NCI-H69 (cell line): ENCODE results near the gene ZBTB16.

ENCODE experiments used
- DNase-seq: peaks from one replicate; lab custom pipeline; 2025; lab: John Stamatoyannopoulos, UW

The ZBTB16 gene

GRCh38 chr11:114152785-114153184 is 93.3 kb downstream of the ZBTB16 start:
- DNase-seq: no peak

GRCh38 chr11:114153224-114153623 is 93.7 kb downstream of the ZBTB16 start:
- DNase-seq: no peak

- DNase-seq: no peak
These were observed 94.9 kb downstream of the ZBTB16 start for GRCh38 chr11:114154271-114155047.

GRCh38 chr11:114155116-114155515 is 95.6 kb downstream of the ZBTB16 start:
- DNase-seq: no peak

- DNase-seq: no peak
These were observed 96.6 kb downstream of the ZBTB16 start for GRCh38 chr11:114156131-114156581.

- no peak for DNase-seq
These were observed 97.3 kb downstream of the ZBTB16 start for GRCh38 chr11:114156782-114157181.

- no peak for DNase-seq
These were observed 98.1 kb downstream of the ZBTB16 start for GRCh38 chr11:114157476-114158050.

- no peak for DNase-seq
These were observed 98.9 kb downstream of the ZBTB16 start for GRCh38 chr11:114158421-114158820.

- DNase-seq: no peak
These were observed 99.4 kb downstream of the ZBTB16 start for GRCh38 chr11:114158886-114159285.

GRCh38 chr11:114159320-114159719 is 99.8 kb downstream of the ZBTB16 start:
- DNase-seq: peak; percentile 35

- peak; percentile 99 for DNase-seq
These were observed 100.5 kb downstream of the ZBTB16 start for GRCh38 chr11:114159802-114160632.

GRCh38 chr11:114160894-114161293 is 101.4 kb downstream of the ZBTB16 start:
- DNase-seq: peak; percentile 50

- DNase-seq: no peak
These were observed 102.2 kb downstream of the ZBTB16 start for GRCh38 chr11:114161486-114162250.

GRCh38 chr11:114162719-114163123 is 103.2 kb downstream of the ZBTB16 start:
- peak; percentile 95 for DNase-seq

- DNase-seq: peak; percentile 64
These were observed 103.7 kb downstream of the ZBTB16 start for GRCh38 chr11:114163229-114163631.

GRCh38 chr11:114163830-114164401 is 104.4 kb downstream of the ZBTB16 start:
- DNase-seq: no peak

- no peak for DNase-seq
These were observed 105.0 kb downstream of the ZBTB16 start for GRCh38 chr11:114164546-114164945.

- no peak for DNase-seq
These were observed 106.1 kb downstream of the ZBTB16 start for GRCh38 chr11:114165326-114166230.

GRCh38 chr11:114166362-114166761 is 106.9 kb downstream of the ZBTB16 start:
- peak; percentile 49 for DNase-seq

- DNase-seq: peak; percentile 94
These were observed 107.4 kb downstream of the ZBTB16 start for GRCh38 chr11:114166897-114167323.
